Stimulated activated CD8-positive, alpha-beta memory T cell treated with anti-CD3 and anti-CD28 coated beads, Interleukin-4, amount 100 ng/mL, for 48 hours (primary cell): Measurements from ENCODE around the gene FASN.

Experiments used
- DNase-seq: peaks from one replicate; pipeline ENCODE4 v3.0.0-alpha.2; 2020

The FASN gene

DNA sequence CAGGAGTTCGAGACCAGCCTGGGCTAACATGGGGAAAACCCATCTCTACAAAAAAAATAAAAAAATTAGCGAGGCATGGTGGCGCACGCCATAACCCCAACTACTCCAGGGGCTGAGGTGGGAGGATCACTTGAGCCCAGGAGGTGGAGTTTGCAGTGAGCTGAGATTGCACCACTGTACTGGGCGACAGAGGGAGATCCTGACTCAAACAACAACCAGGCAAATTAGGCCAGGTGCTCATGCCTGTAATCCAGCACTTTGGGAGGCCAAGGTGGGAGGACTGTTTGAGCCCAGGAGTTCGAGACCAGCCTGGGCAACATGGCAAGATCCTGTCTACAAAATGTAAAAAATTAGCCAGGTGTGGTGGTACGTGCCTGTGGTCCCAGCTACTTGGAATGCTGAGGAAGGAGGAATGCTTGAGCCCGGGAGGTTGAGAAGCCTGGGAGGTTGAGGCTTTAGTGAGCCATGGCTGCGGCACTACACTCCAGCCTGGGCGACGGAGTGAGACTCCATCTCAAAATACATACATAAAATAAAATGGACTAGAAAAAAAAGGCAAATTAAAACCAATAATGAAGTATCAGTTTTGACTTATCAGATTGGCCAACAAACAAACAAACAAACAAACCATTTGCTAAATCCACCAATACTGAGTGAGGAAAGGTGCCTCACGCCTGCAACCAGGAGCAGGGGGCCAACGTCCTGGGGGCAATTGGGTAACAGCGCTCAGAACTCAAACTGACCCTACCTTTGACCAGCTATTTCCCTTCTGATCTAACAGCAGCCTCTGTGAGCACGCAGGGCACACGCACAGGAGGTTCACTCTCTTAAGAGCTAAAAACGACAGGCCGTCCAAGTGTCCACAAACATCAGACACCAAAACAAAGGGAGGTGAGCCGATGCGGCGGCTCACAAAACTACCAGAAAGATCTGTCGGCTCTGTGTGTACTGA, 19.4 kb upstream of the FASN start:
- no peak for DNase-seq

DNA sequence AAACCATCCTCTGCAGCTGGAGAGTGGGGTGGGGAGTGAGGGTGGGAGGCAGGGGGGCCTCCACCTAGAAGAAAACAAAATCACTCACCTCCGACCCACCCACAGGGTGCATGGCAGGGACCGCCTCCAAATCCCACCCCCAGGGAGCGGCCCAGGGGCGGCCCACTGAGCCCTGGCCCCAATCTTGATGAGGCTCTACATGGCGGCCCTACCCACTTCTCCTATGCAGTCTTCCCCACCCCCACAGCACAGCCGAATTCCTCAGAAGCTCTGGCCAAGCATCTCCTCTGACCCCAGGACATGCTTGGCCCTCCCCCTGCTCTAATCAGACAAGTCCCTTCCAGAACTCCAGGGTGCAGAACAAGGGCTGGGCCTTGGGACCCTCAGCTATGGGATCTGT, 18.2 kb upstream of the FASN start:
- no peak for DNase-seq

DNA sequence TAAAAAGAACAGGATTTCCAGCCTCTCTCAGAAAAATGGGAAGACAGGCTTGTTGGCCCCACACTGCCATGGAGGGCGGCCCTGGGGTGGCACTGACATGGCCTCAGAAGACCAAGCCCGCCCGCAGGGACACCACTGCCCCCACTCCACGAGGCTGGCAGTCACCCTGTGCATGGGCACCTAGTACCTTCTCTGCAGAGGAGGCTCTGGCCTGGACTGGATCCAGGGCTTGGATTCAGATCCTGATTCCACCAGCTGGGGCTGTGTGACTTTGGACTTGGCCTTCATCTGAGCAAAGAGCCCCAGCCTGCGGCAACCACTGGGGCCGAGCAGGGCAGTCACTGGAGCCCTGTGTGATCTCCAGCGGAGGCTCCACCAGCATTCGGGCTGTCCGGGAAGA, 16.8 kb upstream of the FASN start:
- no peak for DNase-seq

DNA sequence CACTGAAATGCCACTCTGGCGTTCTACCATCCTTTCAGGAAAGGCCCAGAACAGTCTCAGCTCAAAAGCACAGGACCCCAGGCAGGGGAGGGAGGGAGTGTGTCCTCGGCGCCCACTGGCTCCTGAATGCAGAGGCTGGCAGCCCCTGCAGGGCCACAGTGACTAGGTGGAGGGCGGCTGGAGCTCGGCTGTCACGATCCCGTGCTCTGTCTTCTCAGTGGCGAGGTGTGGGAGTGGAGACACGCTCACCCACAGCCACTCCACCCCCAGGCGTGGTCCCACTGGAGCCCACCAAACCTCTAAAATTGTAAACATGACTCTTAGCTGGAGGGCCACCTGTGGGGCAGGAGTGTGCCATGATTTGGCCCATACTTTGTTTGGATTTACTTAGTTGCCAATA, 16.4 kb upstream of the FASN start:
- DNase-seq: no peak

DNA sequence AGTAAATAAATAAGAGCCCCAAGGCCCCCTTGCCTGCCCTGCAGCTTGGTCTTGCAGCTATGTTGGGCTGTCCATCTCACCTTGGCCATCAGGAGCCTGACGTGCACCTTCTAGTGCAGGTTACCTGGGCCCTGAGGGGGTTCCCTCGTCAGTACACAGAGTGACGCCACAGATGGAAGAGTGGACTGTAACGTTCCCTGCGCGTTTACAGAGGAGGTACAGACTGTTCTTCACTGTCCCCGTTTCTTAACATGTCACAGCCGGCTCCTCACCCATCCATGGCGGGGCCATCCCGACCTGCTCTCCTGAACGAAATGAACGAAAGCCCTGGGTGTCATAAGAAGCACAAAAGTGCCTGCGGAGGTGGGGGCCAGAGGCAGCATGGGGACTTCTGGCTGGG, 15.9 kb upstream of the FASN start:
- no peak for DNase-seq

DNA sequence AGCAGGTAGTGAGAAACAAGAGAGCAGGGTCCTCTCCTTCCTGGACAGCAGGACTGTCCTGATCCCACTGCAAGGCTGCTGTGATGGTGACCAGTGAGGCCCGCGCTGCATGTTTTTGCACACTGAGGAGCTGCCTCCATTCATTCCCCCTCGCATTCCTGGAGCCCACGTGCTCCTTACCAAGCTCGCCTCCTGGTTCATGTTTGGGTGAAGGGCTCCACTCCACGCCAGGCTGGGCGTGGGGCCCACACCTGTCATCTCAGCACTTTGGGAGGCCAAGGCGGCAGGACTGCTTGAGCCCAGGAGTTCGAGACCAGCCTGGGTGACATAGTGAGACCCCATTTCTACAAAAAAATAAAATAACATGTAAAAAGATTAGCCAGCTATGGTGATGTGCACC, 15.4 kb upstream of the FASN start:
- no peak for DNase-seq

DNA sequence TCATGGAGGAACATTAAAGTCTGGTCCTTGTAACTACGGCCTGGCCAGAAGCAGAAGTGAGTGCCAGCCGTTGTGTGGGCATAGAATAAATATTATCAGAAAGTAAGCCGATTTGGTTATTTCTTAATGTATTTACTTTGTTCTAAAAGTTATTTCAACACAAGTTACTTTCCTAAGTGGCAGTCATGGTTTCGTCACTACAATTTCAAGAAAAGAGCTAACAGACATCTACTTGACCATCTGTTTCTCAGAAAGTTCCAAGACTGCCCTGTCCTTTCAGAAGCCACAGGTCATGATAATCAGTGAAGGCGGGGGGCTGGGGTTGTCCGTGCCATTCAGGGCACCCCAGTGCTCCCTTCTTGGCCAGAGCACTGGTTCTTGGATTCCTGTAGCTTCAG, 14.9 kb upstream of the FASN start:
- no peak for DNase-seq

DNA sequence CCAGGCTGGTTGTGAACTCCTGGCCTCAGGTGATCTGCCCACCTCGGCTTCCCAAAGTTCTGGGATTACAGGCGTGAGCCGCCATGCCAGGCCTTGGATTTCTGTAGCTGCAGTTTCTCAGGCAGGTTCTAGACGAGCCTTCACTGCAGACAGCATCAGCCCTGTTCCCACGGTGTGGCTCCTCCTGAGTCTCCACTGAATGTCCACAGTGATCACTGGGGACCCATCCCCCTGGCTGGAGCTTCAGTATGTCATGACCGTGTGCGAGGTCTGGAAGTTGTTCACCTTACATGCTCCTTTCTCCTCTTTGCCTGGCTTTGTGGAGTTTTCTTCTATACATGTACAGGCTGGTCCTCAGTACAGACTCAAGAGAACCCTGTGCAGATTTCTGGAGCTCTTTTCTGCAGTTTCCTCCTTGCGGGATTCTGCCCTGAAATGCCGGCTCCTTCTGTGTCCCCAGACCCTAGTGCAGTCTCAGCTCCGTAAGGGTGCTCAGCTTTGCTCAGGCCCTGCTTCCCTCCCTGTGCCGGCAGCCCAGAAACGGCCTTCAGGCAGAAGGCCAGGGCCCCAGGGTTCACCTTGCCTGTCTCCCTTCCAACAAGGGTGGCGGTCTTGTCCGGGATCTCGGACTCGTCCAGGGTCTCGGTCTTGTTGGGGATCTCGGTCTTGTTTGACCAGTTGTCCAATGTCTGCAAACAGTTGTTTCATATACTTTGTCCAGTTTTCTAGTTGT, 14.3 kb upstream of the FASN start:
- no peak for DNase-seq

DNA sequence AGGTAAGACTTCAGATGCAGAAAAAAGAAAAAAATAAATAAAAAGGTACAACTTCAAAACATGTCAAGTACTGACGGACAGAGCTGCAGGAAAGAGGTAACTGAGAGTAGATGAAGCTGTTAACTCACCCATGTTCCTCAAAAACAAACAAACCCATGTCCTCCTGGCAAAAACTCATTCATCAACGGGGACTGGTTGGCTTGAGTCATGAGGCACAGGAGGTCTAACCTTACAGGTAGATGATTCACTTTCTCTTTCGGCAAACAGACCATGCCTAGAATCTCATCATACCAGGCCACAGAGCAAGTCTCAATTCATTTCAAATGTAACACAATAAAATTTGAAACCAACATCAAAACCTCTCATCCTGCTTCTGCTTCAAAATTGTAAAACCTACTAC, 12.3 kb upstream of the FASN start:
- no peak for DNase-seq

DNA sequence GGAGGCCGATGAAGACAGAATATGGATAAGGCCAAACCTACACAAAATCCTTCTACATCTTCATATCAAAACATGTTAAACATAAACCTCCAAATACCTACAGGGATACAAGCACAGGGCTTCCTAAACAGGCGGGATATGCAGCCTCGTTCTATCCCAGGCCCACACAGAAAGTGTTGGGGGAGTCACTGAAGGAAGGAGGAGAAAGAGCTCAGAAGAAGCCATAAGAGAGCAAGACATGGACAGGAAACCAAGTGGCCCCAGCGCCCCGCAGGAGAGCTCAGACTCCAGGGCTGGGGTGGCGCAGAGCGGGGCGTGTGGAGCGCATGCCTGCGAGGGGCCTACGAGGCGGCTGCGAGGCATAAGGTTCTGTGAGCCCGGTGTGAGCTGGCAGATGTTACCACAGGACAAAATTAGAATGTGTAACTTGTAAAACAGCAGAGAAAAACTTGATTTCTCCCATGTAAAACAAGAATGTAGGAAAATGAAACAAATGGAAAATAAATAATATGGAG, 11.0 kb upstream of the FASN start:
- DNase-seq: no peak

DNA sequence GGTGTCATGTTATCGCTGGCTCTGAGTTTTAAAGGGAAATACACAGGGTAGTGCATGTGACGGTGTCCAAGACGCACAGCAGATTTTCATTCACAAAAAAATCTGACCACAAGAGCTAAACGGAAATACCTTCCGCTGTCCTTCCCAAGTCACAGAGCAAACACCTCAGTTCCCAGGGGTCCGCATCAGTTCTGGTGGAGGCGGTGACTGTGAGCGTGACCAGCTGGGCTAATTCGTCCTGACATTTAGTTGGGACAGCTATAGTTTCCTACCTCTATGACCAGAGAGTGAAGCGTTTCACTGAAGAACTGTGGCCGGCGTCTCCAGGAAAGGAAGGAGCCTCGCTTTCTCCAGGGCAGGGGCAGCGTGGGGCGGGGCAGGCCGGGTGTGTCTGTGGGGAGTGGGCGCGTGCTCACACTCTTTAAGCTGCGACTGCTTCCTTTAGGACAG, 10.5 kb upstream of the FASN start:
- no peak for DNase-seq

DNA sequence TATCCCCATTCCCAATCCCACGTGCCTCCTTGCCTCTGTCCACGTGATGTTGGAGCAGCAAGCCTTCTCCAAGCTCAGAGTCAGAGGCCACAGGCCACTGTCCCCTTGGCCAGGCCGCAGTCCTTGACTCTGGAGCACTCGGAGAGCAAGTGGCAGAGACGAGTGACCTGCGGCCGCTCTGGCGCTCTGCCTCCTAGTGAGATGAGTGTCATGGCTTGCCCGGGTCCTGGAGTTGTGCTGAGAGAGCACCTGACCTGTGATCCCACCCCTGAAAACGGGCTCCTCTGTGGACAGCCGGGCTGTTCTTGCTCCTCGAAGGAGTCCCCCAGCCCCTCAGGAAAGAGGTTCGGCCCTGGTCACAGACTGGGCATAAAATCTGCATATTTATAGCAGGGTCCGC, 10.0 kb upstream of the FASN start:
- no peak for DNase-seq

DNA sequence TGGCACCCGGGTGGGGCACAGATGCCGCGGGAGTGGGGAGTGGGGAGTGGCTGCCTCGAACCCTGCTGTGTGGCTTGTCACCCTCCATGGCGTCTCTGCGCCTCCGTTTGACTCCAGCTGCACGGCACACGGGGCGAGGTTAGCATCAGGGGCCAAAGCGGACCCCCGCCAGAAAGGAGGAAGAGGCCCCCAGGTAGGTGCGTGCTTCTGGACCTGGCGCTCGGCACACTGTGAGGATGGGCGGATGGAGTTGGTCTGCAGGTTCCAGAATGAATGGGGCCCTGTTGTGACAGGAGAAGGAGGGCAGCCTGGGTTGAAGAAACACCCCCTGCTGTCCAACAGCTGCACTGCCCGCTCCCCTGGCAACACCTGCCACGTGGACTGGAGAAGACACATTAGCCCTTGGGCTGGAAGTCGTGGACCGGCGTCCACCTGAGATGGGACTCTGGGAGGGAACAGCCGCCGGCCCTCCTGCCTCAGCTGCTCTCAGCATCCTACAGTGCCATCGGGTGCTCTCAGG, 9.4 kb upstream of the FASN start:
- no peak for DNase-seq

DNA sequence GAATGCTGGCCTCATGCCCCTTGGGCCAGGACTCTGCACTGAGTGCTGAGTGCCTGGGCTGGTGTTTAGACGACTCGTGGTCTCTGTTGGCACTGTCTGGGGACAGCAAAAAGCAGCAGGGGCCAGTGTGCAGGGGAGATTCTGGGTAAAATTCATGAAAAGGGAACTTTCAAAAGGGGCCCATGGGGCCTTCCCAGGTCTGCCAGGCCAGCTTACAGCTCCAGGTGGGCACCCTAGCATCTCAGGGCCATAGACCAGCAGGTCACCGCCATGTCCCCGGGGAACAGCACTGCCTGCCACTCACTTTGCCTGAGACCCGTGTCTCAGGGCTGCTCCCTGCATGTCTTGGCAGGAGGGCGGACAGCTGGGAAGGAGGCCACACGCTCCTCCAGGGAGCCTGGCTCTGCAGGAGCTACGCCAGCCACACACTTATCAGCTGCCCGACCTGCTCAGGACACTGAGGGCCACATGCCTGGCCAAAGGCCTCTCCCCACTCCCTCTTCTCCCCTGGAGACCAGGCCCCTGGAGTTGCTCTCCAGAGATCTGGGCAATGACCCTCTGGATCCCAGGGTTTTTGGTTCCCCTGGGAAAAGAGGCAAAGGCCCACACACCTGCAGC, 8.8 kb upstream of the FASN start:
- no peak for DNase-seq

DNA sequence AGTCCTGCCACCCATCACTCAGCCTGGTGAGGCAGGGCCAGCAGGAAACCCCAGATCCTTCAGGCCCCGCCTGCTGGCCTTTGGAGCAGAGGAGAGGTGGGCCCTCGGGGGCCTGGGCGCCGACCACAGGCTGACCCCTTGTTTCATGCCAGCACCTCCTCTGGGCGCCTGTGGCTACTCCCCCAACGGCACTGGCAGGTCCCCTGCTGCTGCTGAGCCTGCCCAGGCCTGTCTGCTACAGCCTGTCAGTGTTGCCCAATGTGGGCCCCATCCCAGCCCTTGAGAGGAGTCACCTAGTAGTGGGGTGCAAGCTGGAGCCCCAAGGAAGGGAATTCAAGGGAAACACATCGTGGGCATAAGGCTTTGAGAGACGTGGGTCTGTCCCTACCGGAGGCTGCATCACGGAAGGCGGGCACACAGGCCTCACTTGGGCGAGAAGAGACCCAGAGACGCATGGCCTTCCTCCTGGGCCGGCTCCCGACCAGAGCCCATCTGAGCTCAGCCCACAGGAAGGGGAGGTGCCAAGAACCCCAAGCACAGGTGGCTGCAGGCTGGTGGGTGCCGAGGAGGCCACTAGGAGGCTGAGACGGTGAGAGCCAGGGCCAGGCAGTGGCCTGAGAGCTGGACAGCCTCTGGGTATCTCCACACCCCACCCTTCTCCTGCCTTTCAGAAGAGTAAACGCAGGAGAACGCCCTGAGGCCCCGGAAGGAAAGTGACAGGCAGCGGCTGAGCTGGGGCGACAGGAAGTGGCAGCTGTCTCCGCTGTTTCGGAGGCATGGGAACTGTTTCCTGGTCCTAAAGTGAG, 8.0 kb upstream of the FASN start:
- DNase-seq: peak; percentile 79

DNA sequence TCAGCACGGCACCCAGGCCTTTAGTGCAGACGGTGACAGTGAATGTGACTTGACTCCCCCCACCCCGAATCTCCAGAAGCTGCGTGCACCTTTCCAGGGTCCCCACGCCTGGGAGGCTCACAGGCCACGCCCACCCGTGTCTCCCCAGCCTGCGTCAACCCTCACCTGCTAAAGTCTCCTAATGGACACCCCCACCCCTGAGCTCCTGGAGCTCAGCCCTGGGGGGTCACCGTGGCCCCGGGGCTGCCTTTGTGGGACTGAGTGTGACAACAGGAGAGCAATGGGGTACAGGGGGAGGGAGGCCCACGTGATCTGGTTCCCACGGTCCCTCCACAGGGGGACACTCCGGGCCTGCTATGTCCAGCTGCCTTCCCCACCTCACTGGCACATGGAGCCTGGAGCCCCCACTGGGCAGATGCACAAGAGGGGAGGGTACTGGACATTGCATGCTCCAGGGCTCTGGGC, 7.4 kb upstream of the FASN start:
- no peak for DNase-seq

DNA sequence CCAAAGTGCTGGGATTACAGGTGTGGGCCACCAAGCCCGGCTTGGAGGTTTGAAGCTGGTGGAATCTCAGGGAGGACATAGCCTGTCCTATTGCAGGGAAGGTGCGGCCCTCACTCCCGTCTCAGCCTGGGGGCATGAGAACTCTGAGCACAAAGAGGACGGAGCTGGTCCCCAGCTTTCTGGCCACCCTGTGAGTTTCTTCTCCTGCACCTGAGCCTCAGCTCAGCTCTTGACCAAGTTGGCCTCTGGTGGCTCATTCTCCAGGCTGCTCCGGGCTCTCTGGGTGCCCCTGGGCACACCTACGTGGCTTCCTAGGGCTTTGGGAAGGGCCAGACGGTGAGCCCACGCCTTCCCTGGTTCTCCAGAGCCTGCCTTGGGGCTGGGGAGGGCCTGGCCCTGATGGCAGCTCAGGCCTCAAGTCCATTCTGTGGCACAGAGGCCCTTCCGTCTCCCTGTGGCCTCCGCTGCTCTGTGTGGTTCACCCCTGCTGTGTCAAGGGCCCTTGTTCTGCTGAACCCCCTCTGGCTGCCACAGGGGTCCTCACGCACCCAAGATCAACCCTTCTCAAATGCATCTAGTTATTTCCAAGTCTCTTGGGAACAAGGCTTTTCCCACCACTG, 6.9 kb upstream of the FASN start:
- DNase-seq: no peak

DNA sequence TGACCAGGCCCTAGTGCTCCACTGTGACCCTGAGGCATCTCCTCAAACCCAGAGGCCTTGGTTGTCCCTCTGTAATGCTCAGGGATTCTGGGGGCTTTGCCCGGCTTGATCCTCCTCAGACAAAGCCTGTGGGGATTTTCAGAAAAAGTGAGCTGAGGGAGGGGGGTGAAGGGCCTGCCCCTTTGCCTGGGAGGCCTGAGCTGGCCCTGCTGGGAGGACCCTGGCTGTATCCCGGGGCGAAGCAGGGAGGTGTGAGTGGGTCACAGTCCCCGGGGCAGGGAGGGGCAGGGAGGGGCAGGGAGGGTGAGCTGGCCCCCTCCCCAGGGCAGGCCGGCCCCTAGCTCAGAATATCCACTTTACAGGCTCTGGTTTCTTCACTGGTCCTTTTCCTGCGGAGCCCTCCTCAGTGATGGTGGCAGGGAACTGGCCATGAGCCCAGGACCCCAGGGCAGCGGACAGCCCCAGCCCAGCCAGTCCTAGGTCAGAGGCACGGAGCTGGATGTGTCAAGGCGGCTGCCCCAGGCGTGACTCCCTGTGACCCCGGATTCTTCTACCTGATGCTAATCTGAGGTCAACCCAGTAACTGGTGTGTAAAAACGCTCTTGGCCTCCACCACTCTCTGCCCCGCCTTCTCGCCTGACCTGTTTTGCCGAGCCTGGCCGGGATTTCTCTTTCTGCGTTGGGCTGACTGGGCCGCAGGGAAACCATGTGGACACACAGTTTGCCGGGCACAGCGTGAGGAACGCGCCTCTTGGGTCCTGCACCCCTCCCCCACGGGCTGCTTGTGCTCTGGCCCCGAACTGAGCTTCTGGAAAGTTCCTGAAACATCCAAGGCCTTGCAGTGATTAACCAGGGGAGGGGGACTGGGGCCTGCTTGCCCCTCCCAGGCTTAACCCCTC, 5.8 kb upstream of the FASN start:
- no peak for DNase-seq

DNA sequence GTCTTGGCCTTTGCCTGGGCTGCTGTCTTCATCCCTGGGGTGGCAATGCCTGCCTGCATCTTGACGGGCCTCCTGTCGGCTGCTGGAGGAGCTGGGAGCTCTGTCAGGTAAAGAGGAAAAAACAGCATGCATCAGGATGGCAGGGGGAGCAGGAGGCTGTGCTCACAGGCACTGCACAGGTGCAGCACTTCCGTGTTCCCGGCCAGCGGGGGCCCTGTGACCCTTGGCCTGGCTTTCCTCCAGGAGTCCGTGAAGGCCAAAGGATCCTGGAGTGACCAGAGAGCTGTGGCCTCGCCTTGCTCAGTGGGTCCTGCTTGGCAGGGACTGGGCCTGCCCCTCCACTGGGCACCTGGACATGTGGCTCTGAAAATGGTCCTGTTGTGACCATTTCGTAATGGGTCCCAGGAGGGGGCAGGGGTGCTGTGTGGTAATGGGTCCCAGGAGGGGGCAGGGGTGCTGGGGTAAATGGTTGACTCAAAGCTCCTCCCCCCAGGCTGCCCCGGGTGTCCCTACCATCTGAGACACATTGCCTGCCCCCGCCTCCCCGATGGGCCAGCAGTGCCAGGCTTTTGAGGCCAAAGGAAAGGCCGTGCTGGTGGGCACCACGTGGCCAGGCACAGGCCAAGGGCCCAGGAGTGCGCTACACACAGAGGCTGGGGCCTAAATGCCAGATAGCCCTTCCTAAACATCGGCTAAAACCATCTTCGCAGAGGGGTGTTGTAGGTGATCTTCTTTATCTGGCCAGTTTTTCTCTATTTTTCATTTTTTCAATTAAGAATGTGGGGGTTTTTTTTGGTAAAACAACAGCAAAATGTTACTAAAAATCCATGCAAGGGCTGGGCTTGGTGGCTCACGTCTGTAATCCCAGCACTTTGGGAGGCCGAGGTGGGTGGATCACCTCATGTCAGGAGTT, 4.0 kb upstream of the FASN start:
- no peak for DNase-seq

DNA sequence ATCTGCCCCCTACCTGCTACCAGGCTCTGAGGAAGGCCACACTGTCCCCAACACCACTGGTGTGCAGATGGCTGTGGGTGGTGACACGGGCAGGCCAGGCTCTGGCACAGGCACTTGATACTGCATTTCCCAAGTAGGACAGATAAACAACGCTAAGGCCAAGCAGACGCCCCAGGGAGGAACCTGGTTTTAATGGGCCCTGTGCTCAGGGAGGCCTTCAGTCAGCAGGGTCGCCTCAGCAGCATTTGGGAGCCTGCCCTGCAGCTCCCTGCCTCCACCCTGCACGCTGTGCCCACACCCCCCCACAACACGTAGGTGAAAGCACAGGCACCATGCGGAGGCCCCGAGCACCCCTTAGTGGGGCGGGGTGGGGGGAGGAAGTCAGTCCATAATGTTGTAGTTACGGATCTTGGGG, 3.3 kb upstream of the FASN start:
- no peak for DNase-seq
